G401 (cell line): ENCODE data around the gene NHERF1. TPM values are rescaled to one million over a fixed set of nuclear protein-coding genes. Genes with fewer than 3 reads are reported as not detected.
A peak's percentile ranks its signal among the peaks of the same experiment; 100 is the strongest.

Source experiments
- DNase-seq: peaks from one replicate; pipeline ENCODE4 v3.0.0-alpha.2; 2015; ENCODE audit warnings: low spot score
- in situ Hi-C: cut with HindIII; loops from 2 replicates; pipeline ENCODE4 v1.10.0; 2016; ENCODE audit warnings: low sequenced_read_pairs, mixed read lengths
- total RNA-seq: library from RNA; depleted of rRNA; stranded (reverse); fragments of >200 nt; shearing (Covaris generic); gene quantifications from 2 replicates; pipeline ENCODE4 v1.2.3, GENCODE V29; 2014

NHERF1 gene
- total RNA-seq, 1 experiment from 2014 or later, result 90.0 TPM

DNA sequence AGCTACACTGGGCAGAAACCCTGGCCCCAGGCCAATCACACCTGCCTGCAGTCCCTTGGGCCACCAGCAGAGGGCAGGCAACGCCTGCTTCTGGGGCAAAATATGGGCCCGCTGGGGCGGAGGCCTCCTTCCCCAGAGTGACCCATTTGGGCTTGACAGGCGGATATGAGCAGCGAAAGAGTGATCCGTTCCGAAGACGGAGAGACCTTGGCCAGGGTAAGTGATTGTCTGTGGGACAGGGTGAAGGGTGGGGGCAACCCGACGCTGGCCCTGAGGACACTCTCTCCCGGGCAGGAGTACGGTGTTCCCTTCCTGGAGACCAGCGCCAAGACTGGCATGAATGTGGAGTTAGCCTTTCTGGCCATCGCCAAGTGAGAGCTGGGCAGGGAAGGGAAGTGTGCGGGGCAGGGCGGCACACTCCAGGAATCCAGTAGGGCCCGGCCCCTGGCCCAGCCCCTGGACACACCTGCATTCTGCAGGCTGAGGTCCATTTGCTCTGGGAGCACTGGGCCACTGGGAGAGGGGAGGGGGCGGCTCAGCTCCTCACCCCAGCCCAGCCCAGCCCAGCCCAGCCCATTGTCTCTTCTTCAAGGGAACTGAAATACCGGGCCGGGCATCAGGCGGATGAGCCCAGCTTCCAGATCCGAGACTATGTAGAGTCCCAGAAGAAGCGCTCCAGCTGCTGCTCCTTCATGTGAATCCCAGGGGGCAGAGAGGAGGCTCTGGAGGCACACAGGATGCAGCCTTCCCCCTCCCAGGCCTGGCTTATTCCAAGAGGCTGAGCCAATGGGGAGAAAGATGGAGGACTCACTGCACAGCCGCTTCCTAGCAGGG lies 3.5 kb upstream of the NHERF1 start:
- in situ Hi-C loops, result no loop called here
- DNase-seq, result peak; percentile 79

DNA sequence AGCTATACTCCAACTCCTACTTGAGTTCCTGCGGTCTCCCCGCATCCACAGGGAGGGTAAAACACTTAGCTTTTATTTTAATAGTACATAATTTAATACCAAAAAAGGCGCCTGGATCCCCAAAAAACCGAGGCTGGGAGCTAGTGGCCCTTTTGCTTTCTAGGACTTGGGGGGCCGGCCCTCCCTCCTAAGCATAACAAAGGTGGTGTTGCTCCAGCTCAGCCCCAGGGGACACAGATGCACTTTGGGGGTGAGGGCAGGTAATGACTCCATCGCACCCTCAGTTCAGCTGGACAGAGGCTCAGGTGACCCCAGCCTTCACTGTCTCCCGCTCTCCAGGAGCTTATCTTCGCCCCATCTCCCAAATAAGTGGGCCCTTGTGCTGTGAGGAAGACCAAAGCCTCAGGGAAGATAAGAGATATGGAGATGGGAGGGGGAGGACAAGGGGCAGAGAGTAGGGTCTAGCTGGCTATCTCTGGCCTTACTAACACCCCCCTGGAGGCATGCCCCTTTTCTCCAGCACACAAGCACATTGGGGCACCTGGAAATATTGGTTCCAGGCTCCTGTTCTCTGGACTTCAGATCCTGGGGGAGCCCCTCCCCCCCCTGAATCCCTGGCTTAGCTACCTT lies 2.8 kb upstream of the NHERF1 start:
- in situ Hi-C loops, result no loop called here

DNA sequence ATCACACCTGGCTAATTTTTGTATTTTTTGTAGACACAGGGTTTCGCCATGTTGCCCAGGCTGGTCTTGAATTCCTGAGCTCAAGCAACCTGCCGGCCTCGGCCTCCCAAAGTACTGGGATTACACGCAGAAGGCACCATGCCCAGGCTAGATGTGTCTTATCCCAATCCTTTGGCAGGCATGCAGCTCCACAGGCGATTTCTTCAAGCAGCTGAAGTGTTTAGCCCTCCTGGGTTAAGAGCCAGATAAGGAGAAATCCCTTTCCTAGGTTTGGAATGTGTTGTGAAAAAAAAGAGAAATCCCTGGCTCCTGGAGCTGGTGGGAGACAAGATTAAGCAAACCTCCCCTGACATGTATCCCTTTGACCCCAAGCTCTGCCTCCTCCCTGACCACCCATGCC lies 2.1 kb upstream of the NHERF1 start:
- in situ Hi-C loops, result no loop called here
- DNase-seq, result no peak

More for the DNA sequence above, 2.8 kb upstream of the NHERF1 start:
- no peak for DNase-seq

- DNase-seq, result no peak
- in situ Hi-C loops, result no loop called here
Observed at GRCh38 chr17:74746922-74747321, 1.5 kb upstream of the NHERF1 start.

- no peak for DNase-seq
- in situ Hi-C loops, result no loop called here
Observed at GRCh38 chr17:74748279-74748528, 224 bp upstream of the NHERF1 start.

- no peak for DNase-seq
- in situ Hi-C loops, result no loop called here
Observed at GRCh38 chr17:74749279-74750038, 1.0 kb downstream of the NHERF1 start.

DNA sequence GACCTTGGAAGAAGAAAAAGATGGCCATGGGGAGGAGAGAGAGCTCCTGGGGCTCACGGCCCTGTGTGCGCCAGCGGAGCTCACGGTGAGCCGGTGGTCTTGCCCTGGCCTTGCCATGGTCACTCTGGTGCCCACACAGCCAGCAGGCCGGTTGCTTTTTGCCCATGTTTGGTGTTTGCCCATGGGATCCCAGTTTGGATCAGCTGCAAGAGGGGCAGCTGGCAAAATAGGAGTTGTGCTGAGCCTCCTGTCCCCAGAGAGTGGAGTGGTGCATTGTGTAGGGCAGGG lies 1.6 kb downstream of the NHERF1 start:
- DNase-seq, result no peak
- in situ Hi-C loops, result no loop called here

GRCh38 chr17:74750327-74751069 lies 2.1 kb downstream of the NHERF1 start:
- in situ Hi-C loops, result no loop called here
- DNase-seq, result peak; percentile 71

GRCh38 chr17:74752415-74752814 lies 4.0 kb downstream of the NHERF1 start:
- in situ Hi-C loops, result no loop called here
- no peak for DNase-seq

- in situ Hi-C loops, result no loop called here
- no peak for DNase-seq
Observed at GRCh38 chr17:74752822-74753401, 4.5 kb downstream of the NHERF1 start.

GRCh38 chr17:74754832-74755231 lies 6.4 kb downstream of the NHERF1 start:
- in situ Hi-C loops, result no loop called here
- DNase-seq, result no peak

- no peak for DNase-seq
- in situ Hi-C loops, result no loop called here
Observed at GRCh38 chr17:74755533-74755932, 7.1 kb downstream of the NHERF1 start.

GRCh38 chr17:74756891-74757290 lies 8.5 kb downstream of the NHERF1 start:
- DNase-seq, result no peak
- in situ Hi-C loops, result no loop called here

DNA sequence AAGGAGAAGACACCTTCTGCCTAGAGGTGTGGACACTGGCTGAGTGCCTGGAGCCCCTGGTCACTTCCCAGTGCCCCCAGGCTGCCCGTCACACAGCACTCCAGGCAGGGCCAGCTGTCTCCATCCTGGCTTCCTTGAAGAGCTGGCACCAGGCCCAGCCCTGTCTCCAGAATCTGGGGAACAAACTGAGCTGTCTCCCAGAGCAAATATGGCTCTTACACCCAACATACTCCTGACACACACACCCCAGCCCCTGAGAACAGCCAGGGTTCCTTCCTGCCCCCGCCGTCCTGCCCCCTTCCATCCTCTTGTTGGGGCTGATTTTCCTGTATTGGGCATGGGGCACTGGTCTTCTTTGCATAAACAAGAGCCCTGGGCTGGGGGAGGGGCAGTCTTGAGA lies 9.1 kb downstream of the NHERF1 start:
- in situ Hi-C loops, result no loop called here
- DNase-seq, result peak; percentile 79

DNA sequence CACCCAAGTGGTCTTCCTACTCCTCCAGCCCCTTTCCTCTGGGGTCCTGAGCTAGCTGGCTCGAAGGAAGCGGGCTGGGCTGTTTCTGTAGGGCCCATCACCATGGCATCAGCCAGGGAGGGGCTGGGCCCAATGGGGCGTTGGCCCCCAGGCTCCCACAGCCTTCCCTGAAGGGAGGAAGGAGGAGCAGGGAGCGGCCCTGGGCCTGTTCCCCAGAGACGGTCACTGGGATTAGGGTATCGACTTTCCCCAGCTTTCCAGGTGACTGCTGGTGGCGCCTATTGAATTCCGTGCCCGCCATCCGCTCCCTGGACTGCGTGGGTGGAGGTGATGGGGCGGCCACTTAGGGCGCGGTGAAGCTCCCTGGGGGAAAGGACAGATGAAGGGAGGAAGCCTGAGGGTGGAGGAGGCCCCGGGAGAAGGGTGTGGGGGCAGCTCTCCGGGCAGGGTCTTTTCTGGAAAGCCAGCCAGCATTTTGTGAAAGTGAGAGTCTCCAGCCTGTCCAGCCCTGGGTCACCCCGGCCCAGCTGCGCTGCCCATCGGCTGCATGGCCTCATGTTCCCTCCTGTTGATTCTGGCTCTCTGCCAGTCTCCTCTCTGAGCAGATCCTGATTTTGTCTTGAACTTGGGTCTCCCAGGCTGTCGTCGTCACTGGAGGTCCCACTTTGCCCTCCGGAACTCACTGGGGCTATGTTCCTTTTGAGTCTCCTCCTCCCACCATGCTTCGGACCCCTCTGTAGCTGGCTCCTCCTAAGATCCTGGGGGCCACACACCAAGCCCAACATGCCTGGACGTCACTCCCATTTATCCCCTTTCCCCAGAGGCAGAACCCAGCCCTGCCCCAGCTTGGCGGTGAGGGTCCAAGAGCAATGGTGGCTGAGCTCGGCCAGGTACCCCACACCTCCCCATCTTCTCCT lies 9.8 kb downstream of the NHERF1 start:
- in situ Hi-C loops, result no loop called here
- no peak for DNase-seq

- in situ Hi-C loops, result no loop called here
- no peak for DNase-seq
Observed at GRCh38 chr17:74758848-74759168, 10.4 kb downstream of the NHERF1 start.

GRCh38 chr17:74759243-74759801 lies 10.9 kb downstream of the NHERF1 start:
- DNase-seq, result no peak
- in situ Hi-C loops, result no loop called here

DNA sequence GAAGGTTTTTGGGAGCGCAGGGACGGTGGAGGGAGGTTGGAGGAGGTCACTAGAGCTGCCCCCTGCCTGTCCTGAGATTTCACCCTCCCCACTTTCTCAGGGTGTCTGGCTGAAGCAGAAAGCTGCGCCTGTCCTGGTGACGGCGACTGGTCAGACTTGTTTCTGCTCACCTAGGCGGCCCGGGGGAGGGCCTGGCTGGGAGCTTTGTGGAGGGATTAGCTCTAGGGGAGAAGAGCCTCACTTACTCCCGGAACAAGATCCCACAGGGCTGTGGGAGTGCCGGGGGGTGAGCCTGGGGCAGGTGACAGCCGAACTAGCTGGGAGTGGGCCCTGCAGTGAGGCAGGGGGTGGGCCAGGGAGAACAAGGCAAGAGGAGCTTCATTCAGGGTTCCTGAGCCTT lies 11.5 kb downstream of the NHERF1 start:
- no peak for DNase-seq
- in situ Hi-C loops, result no loop called here
